Gastrocnemius medialis (tissue), 4 donors: ENCODE measurements around the gene TEKT5. TPM values are rescaled to one million over a fixed set of nuclear protein-coding genes. Genes with fewer than 3 reads are reported as not detected.

ENCODE experiments used
- ATAC-seq, 2 donors: fragments of 150-250 bp; one replicate each; pipeline ENCODE4 v1.9.1; 2016
- DNase-seq, 2 donors: peaks; one replicate each; pipeline ENCODE4 v3.0.0-alpha.2; 2019
- H3K27ac ChIP-seq, 4 donors: fragments of 200-600 bp; sonication (generic); 1 replicate in 1 of 4; 2 replicates in 3 of 4; pipeline ENCODE4 v1.5.1; 2016 to 2018; ENCODE audit warnings: mild to moderate bottlenecking in 2 of 4, moderate library complexity in 1 of 4
- H3K27me3 ChIP-seq, 3 donors: fragments of 200-600 bp; sonication (generic) in 2 of 3; 1 replicate in 1 of 3; 2 replicates in 2 of 3; pipeline versions ENCODE4 v1.5.1 to v1.6.0; 2016 to 2019; ENCODE audit warnings: mild to moderate bottlenecking in 1 of 3, moderate library complexity in 1 of 3
- H3K36me3 ChIP-seq, 2 donors: fragments of 200-600 bp; sonication (generic) in 1 of 2; one replicate each; pipeline ENCODE4 v1.5.1; 2017 to 2018
- H3K4me1 ChIP-seq, 2 donors: fragments of 200-600 bp; sonication (generic) in 1 of 2; one replicate each; pipeline ENCODE4 v1.5.1; 2016 to 2017; ENCODE audit warnings: mild to moderate bottlenecking in 2 of 2
- H3K4me3 ChIP-seq, 4 donors: fragments of 200-600 bp; sonication (generic) in 3 of 4; 1 replicate in 1 of 4; 2 replicates in 3 of 4; pipeline ENCODE4 v1.5.1; 2016 to 2019; ENCODE audit warnings: mild to moderate bottlenecking in 2 of 4
- H3K9me3 ChIP-seq, 3 donors: fragments of 200-600 bp; sonication (generic) in 2 of 3; 1 replicate in 1 of 3; 2 replicates in 2 of 3; pipeline ENCODE4 v1.5.1; 2016 to 2019
- POLR2A ChIP-seq, 2 donors: fragments of 450-650 bp; IDR thresholded peaks; one replicate each; pipeline ENCODE4 v1.6.1; 2017; ENCODE audit warnings: antibody characterized with exemption in 2 of 2, mild to moderate bottlenecking in 2 of 2, moderate library complexity in 2 of 2
- in situ Hi-C, 4 donors: fragments of 200-750 bp; cut with MboI; loops; one replicate each; pipeline versions ENCODE4 v1.15.0 to v1.8.0; 2017; ENCODE audit warnings: low sequenced_read_pairs in 4 of 4
- intact Hi-C: fragments of 100-400 bp; cut with DNase I; formaldehyde crosslinking; loops from one replicate; pipeline ENCODE4 v1.15.1; 2023; ENCODE audit warnings: low total_unique reads
- total RNA-seq, 4 donors: library from RNA; depleted of rRNA; stranded (reverse); fragments of >200 nt; gene quantifications; one replicate each; pipeline versions ENCODE4 v1.1.0 to v1.2.3, GENCODE V29; 2016
- TF ChIP-seq, protein P1 (sequence below), 5 experiments: fragments of 450-650 bp in 3 of 5; fragments of 200-600 bp in 2 of 5; sonication (generic) in 2 of 5; IDR thresholded peaks in 4 of 5; conservative IDR thresholded peaks in 1 of 5; 1 replicate in 4 of 5; 2 replicates in 1 of 5; pipeline ENCODE4 v1.5.1; 2016 to 2019; ENCODE audit warnings: antibody characterized with exemption in 5 of 5, mild to moderate bottlenecking in 3 of 5, moderate library complexity in 3 of 5

TEKT5 gene
- total RNA-seq, 4 donors from 2014 or later: not detected

DNA sequence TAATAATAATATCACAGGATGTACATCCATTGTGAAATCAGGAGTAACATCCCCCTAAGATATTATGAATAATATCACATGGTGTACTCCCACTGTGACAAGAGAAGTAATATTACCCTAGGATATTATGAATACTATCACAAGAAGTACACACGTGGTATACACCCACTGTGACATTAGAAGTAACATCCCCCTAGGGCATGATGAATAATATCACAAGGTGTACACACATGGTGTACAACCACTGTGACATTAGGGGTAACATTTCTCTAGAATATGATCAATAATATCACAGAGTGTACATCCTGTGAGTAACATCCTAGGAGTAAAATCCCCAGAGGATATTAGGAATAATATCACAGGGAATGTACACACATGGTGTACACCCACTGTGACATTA is 5.0 kb upstream of the TEKT5 start:
- in situ Hi-C loops: no loop called here
- H3K9me3 ChIP-seq: no peaks in the 10 kb centered on the region
- DNase-seq (no peak), ATAC-seq (no peak)
- no peak overlapping the region for H3K4me3 ChIP-seq
- intact Hi-C loops: no loop called here
- no peak for TF ChIP-seq POLR2A (IDR thresholded peaks at IDR 0.05)
- TF ChIP-seq, protein P1, sequence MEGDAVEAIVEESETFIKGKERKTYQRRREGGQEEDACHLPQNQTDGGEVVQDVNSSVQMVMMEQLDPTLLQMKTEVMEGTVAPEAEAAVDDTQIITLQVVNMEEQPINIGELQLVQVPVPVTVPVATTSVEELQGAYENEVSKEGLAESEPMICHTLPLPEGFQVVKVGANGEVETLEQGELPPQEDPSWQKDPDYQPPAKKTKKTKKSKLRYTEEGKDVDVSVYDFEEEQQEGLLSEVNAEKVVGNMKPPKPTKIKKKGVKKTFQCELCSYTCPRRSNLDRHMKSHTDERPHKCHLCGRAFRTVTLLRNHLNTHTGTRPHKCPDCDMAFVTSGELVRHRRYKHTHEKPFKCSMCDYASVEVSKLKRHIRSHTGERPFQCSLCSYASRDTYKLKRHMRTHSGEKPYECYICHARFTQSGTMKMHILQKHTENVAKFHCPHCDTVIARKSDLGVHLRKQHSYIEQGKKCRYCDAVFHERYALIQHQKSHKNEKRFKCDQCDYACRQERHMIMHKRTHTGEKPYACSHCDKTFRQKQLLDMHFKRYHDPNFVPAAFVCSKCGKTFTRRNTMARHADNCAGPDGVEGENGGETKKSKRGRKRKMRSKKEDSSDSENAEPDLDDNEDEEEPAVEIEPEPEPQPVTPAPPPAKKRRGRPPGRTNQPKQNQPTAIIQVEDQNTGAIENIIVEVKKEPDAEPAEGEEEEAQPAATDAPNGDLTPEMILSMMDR (IDR thresholded peaks at IDR 0.05 in 4 of 5, conservative IDR thresholded peaks at IDR 0.05 in 1 of 5): no peak
- H3K27me3 ChIP-seq: no peaks in the 10 kb centered on the region
- H3K27ac ChIP-seq: no peak overlapping the region
- H3K4me1 ChIP-seq: no peaks in the 10 kb centered on the region
- no peaks in the 10 kb centered on the region for H3K36me3 ChIP-seq

DNA sequence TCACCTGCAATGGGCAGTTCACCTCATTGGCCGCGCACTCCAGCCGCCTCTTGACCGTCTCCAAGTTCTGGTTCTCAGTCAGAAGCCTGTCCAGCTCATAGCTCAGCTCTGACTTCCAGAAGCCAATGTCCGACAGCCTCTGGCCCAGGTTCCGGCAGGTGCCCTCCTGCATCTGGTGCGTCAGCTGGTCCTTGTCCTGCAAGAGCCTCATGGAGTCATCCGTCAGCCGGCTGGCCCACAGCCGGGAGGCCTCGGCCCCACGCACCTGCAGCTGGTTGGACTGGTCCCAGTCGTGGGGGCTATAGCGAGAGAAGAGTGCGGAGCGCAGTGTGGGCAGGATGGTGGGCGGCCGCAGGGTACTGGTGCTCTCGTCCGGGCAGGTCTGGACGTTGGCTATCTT is 424 bp downstream of the TEKT5 start:
- ATAC-seq (no peak), DNase-seq (no peak)
- Histone ChIP-seq H3K27ac (no peak overlapping the region), H3K4me3 (no peak overlapping the region), H3K36me3 (no peaks in the 10 kb centered on the region), H3K27me3 (no peaks in the 10 kb centered on the region), H3K9me3 (no peaks in the 10 kb centered on the region), H3K4me1 (no peaks in the 10 kb centered on the region)
- TF ChIP-seq, protein P1 (IDR thresholded peaks at IDR 0.05 in 4 of 5, conservative IDR thresholded peaks at IDR 0.05 in 1 of 5): no peak
- TF ChIP-seq POLR2A (IDR thresholded peaks at IDR 0.05): no peak
- intact Hi-C loops (no loop called here), in situ Hi-C loops (no loop called here)

DNA sequence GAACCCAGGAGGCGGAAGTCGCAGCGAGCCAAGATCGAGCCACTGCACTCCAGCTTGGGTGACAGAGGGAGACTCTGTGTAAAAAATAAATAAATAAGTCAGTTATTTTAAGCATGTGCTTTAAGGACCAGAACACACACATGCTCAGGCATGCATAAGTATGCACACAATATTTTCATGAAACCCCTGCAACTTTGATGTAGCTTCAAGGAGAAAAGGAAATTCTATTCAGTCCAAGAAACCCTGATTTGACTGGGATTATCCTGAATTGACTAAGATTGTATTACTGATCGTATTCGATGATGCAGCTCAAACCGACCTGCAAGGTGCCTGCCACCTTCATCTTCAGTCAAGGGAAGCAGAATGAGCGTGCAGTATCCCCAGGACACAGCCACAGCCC is 841 bp downstream of the TEKT5 start:
- Histone ChIP-seq H3K4me1 (no peaks in the 10 kb centered on the region), H3K4me3 (no peak overlapping the region), H3K27me3 (no peaks in the 10 kb centered on the region), H3K36me3 (no peaks in the 10 kb centered on the region), H3K27ac (no peak overlapping the region), H3K9me3 (no peaks in the 10 kb centered on the region)
- no peak for TF ChIP-seq POLR2A (IDR thresholded peaks at IDR 0.05)
- TF ChIP-seq, protein P1 (IDR thresholded peaks at IDR 0.05 in 4 of 5, conservative IDR thresholded peaks at IDR 0.05 in 1 of 5): no peak
- in situ Hi-C loops (no loop called here), intact Hi-C loops (no loop called here)
- DNase-seq (no peak), ATAC-seq (no peak)

DNA sequence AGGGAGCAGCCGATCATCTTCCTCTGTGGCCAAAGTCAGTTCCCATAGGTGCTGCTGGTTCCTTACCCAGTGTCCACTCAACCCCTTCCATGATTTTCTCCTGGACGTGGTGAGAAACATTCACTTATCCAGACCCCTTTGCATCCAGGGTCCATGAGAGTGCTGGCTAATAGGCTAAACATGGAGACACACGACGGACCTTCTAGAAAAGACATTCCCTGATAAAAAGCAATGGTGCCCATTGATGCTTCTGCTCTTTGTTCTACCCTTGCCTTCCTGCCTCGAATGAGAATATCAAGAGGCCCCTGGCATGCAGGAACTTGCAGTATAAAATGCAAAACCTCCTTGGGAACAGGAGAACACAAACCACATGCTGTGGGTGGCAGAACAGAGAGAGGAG is 2.3 kb downstream of the TEKT5 start:
- Histone ChIP-seq H3K27me3 (no peaks in the 10 kb centered on the region), H3K27ac (no peak overlapping the region), H3K36me3 (no peaks in the 10 kb centered on the region), H3K4me3 (no peak overlapping the region), H3K4me1 (no peaks in the 10 kb centered on the region), H3K9me3 (no peaks in the 10 kb centered on the region)
- ATAC-seq (no peak), DNase-seq (no peak)
- TF ChIP-seq, protein P1 (IDR thresholded peaks at IDR 0.05 in 4 of 5, conservative IDR thresholded peaks at IDR 0.05 in 1 of 5): no peak
- no peak for TF ChIP-seq POLR2A (IDR thresholded peaks at IDR 0.05)
- intact Hi-C loops: no loop called here
- in situ Hi-C loops: no loop called here

DNA sequence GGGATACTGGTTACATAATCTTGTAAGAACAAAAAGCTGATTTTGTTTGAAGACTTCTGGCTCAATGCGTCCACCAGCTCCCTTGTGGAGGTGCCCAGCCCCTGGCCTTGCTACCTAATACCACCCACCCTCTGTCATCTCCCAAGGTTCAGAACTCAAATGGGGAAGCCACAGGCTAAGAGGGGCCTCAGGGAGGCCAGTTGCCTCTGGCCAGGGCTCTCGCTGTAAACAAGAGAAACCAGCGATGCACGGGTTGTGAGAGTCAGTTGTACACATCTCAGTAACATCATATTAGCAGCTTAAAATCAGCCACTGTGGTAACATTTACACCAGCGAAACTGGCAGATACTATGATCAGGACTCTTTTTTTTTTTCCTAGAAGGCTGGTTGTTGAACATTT is 6.0 kb downstream of the TEKT5 start:
- in situ Hi-C loops (no loop called here), intact Hi-C loops (no loop called here)
- H3K4me1 ChIP-seq: no peaks in the 10 kb centered on the region
- ATAC-seq: no peak
- H3K9me3 ChIP-seq: no peaks in the 10 kb centered on the region
- no peak for DNase-seq
- no peak overlapping the region for H3K27ac ChIP-seq
- no peak overlapping the region for H3K4me3 ChIP-seq
- H3K27me3 ChIP-seq: no peaks in the 10 kb centered on the region
- H3K36me3 ChIP-seq: no peaks in the 10 kb centered on the region
- TF ChIP-seq, protein P1 (IDR thresholded peaks at IDR 0.05 in 4 of 5, conservative IDR thresholded peaks at IDR 0.05 in 1 of 5): no peak
- TF ChIP-seq POLR2A (IDR thresholded peaks at IDR 0.05): no peak
